GM21515 (cell line): ENCODE measurements around the gene IP6K3.

Source experiments
- ATAC-seq: cut with Tn5 transposase; IDR thresholded peaks from one replicate; pipeline ENCODE4 v1.9.1; 2021; ENCODE audit not compliant: unreplicated experiment

IP6K3 gene

DNA sequence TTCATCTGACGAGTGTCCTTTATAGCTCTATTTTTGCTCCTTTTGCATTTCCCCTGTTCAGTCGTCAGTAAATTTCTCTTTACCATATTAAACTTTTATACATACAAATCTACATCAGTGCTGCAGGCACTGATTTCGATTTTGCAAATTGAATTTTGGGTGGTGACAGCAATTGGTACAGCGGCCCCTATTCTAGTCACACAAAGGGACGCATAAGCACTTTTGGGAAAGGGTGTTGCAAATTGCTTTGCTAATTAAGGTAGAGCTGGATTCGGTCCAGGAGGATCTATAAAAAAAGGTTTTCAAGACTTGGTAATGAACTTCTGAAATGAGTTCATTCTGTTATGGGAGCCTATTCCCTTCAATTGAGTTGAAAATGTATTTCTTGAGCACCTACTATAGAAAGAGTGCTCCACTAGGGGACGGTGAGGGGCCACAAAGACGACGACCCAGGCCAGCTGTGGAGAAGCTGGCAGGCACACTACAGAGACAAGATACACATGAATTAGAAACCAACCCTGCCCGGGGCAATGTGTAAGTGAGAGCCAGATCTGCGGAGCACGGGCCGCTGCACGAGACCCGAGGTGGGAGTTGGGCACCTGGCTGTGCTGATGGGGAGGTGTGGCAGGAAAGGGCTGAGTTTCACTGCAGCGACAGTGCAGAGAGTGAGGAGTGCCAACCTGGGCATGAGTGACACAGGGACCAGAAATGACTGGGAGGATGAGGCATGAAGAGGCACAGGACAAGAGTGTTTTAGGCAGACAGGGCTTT, 40.6 kb downstream of the IP6K3 start:
- no peak for ATAC-seq

DNA sequence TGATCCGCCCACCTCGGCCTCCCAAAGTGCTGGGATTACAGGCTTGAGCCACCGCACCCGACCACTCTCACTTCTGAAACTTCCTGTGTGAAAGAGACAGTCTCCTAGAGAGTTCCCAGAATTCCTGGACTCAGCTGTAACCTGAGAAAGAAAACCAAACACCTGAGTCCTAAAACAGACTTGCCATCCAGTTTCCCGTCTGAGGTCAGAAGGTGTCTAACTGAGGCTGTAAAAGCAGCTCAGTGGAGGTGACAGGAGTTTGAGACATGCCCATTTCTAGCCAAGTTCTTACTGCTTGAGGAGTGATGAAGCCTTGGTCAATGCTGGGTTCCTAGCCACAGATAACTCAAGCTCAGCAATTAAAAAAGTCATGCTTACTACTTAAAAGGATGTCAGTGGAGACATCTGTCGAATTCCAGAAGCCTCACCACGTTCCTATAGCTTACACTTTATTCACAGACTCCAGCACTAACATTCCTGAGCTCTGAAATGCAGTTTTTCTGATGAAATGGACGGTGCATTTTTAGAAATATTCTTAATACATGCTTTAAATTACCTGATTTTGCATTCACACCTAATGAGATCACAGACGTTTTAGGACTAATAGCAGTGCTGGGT, 41.3 kb downstream of the IP6K3 start:
- ATAC-seq, result no peak

DNA sequence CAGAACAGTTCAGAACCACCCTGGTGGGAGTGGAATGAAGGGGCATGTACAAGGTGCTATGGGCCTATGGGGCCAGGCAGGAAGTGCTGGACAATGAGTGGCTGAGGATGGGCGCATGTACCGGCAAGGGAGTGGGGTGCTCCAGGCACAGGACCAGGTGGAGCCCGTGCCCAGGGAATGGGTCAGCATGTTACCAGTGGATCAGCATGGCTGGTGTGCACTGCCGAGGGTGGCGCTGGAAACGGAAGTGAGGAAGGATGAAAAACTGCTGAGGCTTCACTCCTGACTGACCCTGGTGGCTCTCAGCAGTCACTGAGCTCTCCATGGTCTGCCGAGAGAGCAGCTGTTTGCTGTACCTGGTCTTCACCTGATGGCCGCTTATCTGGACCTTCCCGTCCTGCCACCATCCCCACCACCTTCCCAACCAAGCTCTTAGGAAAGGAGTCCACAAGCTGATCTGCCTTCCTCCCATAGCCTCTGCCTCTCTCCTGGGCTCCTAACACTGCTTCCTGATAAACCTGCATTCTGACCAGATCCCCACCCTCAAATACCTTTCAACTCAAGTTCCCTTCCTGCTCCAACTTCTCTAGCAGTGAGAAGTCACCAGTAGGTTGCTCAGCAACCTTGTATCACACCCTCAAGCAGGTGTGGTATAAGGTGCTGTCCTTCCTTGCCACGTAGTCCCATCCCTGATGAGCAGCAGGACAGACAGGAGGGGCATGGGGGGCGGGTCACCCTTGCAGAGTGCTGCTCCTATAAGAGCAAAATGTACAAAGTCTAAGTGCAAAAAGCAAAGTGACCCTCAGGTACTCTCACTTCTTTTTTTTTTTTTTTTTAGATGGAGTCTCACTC, 42.3 kb downstream of the IP6K3 start:
- ATAC-seq, result no peak

DNA sequence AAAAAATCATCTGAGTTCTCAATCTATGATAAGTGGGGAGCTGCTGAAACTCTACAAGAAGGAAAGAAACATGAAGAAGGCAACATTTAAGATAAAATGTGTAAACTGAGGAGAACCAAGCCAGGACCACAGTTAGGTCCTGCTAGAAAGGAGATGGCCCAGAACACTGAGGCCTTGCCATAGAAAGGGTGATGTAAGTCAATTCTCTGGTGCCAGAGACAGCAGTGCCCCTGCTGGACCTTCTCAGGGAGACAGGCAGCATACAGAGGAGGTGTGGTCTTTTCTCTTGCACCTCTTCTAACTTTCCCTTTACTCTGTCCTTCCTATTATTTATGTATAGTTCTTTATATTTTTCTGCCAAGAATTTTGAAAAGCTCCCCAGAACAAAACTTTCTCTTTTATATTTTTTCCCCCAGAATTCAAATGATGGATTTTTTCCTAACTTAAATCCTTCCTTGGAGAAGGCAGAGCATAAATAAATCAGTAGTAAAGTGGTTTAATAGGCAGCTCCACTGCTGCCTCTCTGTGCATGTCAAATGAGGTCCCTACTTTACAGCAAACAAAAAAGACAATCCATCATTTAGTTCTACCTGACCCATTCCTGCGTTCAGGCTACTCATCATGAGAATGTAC, 44.2 kb downstream of the IP6K3 start:
- ATAC-seq, result no peak

DNA sequence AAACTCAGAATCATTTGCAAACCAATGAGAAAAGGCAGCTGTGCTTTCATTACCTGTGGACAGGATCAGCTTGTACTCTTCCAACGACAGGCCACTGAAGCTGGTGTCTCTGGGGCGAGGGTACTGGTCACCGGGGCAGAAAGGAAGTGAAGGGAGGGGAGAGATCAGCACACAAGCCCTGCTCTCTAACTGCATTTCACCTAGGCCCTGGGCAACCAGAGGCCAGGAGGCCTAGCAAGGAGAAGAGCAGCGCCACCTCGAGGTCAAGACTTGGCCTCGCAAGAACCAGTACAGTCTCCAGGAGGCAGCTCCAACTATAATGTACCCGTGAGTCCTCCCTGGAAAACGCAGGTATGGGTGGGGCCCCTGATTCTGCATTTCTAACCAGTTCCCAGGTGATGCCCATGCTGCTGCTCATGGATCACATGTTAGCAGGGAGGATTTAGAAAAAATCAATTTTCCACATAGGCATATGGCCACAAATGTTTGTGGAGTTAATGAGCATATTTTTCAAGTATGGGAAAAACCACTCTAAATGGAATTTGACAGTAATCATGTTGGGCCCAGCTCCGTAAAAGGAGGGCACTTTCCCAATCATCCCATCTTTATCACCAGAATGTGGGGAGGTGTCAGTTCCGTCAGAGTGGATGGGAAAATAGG, 46.2 kb downstream of the IP6K3 start:
- ATAC-seq, result peak; percentile 47

DNA sequence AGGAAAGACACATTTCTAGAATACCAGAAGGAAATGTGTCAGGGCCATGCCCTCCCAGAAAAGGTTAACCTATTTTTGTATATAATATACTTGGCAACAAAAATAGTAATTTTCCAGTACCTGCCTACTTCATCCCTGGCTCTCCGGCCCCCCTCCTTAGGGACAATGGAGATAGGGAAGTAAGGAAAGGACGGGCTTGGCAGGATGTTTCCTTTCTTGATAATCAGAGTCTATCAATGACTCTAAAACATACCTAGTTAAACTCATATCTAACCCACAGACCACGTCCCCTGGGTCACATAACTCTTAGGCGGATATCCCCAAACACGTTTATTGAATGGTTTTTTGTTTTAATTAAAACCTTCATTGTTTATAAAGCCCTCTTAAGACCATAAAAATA, 47.0 kb downstream of the IP6K3 start:
- ATAC-seq, result no peak

DNA sequence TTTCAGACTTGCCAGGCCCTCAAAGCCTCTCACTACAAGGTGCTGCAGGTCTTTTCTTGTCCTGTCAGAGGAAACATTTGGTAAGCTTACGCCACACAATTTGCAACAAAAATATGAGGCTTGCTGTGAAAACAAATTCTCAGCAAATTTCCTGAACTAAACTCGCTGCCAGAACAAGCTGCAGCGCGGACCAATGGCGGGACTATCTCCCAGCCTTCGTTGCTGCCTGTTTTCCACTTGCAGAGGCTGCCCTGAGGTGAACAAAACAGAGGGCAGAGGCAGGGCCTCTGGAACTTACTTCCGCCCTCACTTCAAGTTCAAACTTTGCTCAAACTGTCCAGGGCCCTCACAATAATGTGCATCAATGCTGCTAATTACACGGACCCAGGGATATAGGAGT, 47.6 kb downstream of the IP6K3 start:
- no peak for ATAC-seq

DNA sequence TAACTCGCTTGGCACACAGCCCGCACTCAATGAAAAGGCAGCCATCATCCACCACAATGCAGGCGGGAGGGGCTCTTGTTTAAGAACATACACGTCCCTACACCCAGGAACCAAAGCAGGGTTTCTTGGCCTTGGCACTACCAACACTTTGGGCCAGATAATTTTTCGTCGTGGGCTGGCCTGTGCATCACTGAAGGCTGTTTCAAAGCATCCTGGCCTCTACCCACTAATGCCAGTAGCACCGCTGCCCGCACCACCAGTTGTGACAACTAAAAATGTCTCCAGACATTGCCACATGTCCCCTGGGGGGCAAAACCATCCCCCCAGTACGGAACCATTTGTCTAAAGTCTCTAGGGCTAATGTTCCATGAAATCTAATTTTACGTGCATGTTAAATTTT, 48.2 kb downstream of the IP6K3 start:
- no peak for ATAC-seq

DNA sequence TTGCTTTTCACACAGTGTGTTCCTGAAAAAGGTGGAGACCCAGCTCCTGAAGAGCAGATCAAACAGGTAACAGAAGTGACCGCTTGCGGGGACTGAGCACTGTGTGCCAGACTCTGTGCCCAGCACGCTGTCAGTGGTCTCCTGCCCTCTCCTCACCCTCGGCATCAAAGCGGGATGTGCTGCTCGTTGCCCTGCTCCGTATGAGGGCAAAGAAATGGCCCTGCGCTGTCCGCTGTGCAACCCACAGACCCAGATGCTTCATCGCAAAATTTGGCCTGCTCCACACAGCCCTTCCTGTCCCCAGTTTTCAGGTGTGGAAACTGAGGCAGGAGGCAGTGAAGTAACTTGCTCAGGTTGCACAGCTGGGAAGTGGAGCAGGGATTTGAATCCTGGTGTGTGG, 48.9 kb downstream of the IP6K3 start:
- no peak for ATAC-seq

DNA sequence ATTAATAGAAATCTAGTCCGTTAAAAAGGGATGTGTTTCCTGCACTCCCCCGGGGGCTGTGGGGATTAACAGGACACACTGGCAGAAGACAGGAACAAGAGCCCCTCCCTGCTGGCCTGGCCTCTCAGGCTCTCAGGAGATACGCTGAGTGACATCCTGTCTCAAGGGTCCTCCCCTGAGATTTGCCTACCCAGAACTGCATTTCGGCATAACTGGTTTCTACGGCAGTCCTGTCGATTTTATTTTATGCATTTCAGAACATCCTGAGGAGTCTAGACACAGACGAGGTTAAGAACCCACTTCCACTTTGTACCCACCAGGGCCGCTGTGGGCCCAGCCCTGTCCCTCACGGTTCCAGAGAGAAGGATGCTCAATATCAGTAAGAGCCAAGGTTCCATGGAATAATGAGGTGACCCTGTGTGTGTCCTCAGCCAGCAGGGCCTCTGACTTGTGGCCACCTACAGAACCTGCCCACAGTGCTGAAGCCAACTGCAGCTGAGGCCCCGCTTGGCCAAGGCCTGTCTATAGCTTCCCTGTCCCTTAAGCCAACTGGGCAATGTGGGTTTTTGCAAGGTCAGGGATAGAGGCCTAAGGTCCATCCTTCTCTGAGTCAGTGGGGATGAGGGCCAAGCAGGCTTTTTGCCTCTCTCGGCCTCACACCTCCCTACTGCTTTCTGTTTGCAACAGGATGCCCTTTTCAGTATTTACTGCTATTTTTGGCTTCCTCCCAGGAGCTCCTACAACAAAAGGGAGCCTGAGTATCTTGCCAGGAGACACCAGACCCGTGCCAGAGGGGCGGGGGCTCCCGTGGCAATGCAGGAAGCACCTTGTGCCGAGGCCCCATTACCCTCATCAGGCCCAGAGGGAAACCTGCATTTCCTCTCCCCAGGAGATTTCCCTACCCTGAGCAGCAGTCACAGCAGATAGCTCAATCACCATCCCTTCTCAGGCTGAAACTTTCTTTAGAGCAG, 49.9 kb downstream of the IP6K3 start:
- ATAC-seq, result no peak

DNA sequence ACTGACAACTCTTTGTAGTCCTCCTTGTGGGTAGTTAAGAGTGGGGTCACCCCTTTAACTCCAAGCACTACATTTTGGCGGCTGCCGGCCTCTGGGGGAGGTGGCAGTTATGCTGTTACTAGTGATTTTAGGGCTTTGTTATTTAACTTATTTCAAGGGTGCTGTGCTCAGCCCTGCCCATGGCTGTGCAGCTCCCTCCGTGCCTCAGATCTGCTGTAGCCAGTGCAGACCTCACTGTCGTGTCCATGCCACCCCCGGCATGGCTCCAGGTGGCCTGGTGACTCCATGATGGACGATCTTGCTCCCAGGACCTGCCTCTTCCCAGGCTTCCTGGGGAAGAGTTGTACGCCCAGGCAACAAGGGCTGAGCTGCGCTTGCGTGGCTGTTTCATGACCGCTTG, 50.6 kb downstream of the IP6K3 start:
- no peak for ATAC-seq

DNA sequence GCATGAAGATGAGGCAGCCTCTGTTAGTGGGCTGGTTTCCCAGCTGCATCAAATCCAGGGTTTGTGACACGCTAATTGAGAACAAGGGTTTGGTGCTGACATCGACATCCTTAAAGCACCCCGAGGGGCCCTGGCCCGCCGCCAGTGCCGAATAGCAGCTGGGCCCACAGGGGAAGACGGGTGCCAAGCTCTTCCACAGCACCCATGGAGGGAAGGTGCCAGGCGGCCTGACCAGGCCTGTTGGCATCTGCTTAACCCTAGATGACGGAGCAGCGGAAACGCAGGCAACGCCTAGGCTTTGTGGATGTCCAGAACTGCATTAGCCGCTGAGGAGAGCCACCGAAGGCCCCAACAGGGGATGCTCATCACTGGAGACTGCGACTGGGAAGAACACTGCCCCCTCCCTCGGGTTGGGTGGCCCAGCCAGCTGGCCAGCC, 51.2 kb downstream of the IP6K3 start:
- no peak for ATAC-seq

DNA sequence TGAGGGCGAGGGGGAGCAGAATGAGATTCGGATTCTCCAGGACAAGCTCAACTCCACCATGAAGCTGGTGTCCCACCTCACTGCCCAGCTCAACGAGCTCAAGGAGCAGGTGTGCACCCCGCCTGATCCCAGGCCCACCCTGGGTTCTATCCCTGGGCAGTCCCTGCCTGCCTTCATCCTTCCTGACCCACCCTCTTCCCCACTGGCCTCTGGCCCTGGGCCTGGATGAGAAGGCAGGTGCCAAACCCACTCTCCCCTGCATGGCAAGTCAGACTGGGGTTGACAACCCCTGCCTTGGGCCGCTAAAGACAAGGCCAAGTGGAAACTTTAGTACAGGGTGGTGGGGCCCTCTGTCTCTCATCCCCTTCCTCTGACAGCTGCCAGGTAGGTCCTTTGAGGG, 51.7 kb downstream of the IP6K3 start:
- ATAC-seq, result no peak

DNA sequence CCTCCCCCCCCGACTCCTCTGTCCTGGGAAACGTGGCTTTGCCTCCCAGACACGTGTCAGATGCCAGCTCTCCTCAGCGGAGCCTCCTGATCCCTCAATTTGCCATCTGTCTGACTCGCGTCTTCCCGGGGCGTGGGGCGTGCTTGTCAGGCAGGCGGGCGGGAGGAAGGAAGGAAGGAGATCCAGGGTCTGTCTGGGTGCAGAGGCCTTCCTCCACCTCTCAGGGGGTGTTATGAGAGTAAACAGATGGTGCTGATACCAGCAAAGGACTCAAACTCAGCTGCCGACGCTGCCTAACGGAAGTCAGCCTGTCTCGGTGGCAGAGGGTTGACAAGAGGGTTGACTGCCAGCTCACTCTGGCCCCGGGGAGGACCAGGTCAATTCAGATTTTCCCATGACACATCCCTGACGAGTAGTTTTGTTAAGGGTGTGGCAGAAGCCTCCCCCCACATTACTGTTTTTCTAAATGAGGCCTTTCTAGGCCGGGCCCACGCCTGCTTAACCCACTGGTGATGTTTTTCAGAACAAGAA, 52.2 kb downstream of the IP6K3 start:
- no peak for ATAC-seq

DNA sequence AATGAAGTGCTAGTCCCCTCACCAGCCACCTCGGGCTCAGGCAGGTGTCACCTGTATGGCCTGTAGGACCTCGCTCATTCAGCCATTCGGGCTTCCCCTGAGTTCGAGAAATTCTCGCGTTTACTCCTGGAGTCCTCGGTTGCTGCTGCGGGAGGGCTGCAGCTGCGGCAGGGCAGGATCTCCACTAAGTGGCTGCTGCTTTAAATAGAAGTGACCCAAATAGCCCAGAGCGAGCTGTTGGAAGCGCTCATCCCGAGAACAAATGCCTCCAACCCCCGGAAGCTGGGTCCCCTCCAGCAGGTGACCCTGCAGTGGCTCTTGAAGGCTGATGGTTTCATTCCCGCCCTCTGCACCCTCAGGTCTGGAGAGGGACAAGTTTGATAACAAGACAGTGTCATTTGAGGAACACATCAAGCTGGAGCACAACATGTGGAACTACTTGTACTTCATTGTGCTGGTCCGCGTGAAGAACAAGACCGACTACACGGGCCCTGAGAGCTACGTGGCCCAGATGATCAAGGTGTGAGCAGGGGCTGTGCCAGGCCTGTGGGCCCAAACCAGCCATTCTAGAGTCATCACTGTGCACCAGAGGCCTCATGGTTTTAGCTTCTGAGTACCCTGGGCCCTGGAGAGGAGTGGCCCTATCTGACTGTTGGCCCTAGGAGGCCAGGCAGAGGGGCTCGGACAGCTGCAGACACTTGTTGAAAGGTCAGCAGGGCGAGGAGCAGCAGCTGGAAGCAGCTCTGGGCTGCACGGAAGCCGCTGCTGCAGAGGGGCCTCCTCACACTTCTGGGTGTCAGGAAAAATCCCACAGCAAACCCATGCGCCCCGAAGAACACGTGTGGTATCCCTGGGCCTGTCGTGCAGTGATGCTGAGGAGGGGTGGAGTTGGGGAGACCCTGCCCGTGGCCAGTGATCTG, 53.3 kb downstream of the IP6K3 start:
- no peak for ATAC-seq

DNA sequence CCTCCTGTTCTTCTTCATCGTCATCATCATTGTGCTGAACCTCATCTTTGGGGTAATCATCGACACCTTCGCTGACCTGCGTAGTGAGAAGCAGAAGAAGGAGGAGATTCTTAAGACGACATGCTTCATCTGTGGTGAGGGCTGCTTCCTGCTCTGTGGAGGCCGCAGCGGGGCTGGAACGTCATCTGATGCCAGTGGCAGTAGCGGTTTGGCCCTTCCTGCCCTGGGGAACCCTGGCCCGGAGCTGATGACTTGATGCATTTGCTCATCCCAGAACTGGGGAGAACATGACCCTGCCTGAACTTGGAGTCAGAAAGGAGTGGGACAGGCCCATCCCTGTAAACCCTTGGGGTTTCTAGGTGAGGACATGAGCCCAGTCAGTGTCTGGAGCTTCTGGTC, 53.9 kb downstream of the IP6K3 start:
- ATAC-seq, result no peak

DNA sequence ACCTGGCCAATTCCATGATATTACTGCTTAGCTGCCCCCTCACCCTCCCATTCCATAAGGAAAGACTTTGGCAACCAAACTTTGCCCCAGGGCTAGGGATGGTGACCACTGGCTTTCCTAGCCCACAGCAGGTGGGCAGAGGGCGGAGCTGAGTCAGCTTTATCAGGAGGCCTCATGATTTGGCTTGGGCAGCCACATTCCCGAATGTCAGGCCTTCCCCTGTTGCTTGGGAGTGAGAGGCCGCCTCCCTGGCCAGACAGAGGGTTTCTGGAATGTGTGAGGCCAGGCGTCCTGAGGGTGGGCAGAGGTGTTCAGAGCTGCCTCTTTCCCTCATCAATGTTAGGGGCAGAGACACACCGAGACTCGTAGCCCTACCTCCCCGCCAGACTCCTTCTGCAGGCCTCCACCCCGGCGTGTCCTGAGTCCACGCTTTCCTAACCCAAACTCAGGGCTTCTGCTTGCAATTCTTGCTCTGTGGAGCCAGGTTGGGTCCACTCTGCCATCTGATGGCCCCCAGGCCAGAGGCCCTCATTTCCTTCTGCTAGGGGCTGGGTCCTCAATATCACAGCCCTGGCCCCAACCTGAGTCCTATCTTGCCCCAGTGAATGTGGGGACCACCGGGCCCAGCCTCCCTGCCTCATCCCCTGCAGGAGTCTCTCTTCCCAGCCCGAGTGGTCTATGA, 54.5 kb downstream of the IP6K3 start:
- no peak for ATAC-seq
